Right lobe of liver (tissue), 4 donors: ENCODE data around the gene ITGB1.

Experiments used
- CTCF ChIP-seq, 4 donors: fragments of 200-600 bp in 3 of 4; fragments of 450-650 bp in 1 of 4; IDR thresholded peaks; one replicate each; pipeline versions ENCODE4 v1.5.1 to v1.8.0; 2016 to 2022; ENCODE audit warnings: antibody characterized with exemption in 4 of 4, mild to moderate bottlenecking in 2 of 4
- POLR2A ChIP-seq: fragments of 450-650 bp; IDR thresholded peaks from one replicate; pipeline ENCODE4 v1.6.1; 2017; ENCODE audit warnings: antibody characterized with exemption, mild to moderate bottlenecking
- donor health status: DM: no; HTN: no; CAD: no.
- donor health status: DM: no; HTN: no; CAD: no.
- donor health status: DM: no; HTN: yes; CAD: no.

- TF ChIP-seq CTCF (IDR thresholded peaks at IDR 0.05) (no peak), POLR2A (no peak)
Observed at GRCh38 chr10:32911285-32912016, 46.6 kb downstream of the ITGB1 start.
